Brain microvascular endothelial cell (primary cell): ENCODE results near the gene ZBTB20.

Experiments used
- DNase-seq: peaks from one replicate; pipeline ENCODE4 v3.0.0-alpha.2; 2020
- H3K27ac ChIP-seq: fragments of 250-450 bp; sonication (Bioruptor Pico); 2 replicates; pipeline ENCODE4 v1.5.1; 2020; ENCODE audit warnings: mild to moderate bottlenecking, moderate library complexity
- H3K27me3 ChIP-seq: fragments of 250-450 bp; sonication (Bioruptor Pico); replicated peaks from 2 replicates; pipeline ENCODE4 v1.5.1; 2020; ENCODE audit warnings: mild to moderate bottlenecking
- H3K36me3 ChIP-seq: fragments of 250-450 bp; sonication (Bioruptor Pico); replicated peaks from 2 replicates; pipeline ENCODE4 v1.5.1; 2020; ENCODE audit warnings: mild to moderate bottlenecking
- H3K4me3 ChIP-seq: 2 replicates; pipeline ENCODE4 v1.5.1; 2011; ENCODE audit warnings: low read depth, mild to moderate bottlenecking, control low read depth, low read length, moderate library complexity
- in situ Hi-C: cut with HindIII; loops from 2 replicates; pipeline ENCODE4 v1.10.0; 2017; ENCODE audit warnings: low sequenced_read_pairs, low pct_ligation_motif_present
- TF ChIP-seq, protein P1 (sequence below): IDR thresholded peaks from 2 replicates; pipeline ENCODE4 v1.5.1; 2011; ENCODE audit warnings: low read depth, mild to moderate bottlenecking, moderate library complexity, low read length, control low read depth, inconsistent platforms; ENCODE audit errors: missing control alignments

ZBTB20 gene

DNA sequence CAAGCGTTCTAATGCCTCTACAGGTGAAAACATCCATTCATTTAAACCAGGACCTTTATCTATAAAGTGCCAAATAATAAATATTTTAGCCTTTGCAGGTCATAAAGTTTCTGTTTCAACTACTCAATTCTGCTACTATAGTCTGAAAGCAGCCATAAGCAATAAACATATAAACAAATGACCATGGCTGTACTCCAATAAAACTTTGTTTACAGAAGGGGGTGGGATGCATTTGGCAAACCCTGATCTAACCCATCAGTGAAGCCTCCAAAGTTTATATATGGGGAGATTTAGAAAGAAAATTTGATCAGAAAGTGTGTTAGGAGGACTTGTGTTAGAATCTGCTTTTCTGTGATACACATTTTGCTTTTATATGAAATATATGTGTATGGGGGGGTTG is 161.3 kb downstream of the ZBTB20 start:
- Histone ChIP-seq H3K27ac (no peak overlapping the region), H3K36me3 (no peaks in the 10 kb centered on the region), H3K4me3 (no peak overlapping the region), H3K27me3 (no peaks in the 10 kb centered on the region)
- in situ Hi-C loops = no loop called here
- TF ChIP-seq, protein P1, sequence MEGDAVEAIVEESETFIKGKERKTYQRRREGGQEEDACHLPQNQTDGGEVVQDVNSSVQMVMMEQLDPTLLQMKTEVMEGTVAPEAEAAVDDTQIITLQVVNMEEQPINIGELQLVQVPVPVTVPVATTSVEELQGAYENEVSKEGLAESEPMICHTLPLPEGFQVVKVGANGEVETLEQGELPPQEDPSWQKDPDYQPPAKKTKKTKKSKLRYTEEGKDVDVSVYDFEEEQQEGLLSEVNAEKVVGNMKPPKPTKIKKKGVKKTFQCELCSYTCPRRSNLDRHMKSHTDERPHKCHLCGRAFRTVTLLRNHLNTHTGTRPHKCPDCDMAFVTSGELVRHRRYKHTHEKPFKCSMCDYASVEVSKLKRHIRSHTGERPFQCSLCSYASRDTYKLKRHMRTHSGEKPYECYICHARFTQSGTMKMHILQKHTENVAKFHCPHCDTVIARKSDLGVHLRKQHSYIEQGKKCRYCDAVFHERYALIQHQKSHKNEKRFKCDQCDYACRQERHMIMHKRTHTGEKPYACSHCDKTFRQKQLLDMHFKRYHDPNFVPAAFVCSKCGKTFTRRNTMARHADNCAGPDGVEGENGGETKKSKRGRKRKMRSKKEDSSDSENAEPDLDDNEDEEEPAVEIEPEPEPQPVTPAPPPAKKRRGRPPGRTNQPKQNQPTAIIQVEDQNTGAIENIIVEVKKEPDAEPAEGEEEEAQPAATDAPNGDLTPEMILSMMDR = no peak
- no peak for DNase-seq

DNA sequence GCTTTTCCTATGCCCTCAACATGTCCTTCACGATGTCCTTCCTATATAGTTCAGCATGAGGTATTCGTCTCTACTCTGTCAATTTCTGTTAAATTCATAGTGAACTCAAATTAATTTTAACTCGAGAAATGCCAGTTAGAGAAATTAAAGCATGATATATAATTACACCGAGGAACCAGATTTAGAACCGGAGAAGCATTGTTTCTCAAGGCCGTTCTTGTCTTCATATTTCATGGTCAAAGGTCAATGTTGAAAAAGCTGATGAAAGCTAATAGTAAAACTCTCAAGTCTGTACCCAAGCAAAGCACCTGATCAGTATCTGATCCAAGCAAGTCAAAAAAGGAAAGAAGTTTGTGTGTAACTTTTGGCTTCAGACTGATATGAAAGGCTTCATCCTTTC is 163.8 kb downstream of the ZBTB20 start:
- no peak for DNase-seq
- TF ChIP-seq, protein P1 = no peak
- H3K36me3 ChIP-seq = no peaks in the 10 kb centered on the region

DNA sequence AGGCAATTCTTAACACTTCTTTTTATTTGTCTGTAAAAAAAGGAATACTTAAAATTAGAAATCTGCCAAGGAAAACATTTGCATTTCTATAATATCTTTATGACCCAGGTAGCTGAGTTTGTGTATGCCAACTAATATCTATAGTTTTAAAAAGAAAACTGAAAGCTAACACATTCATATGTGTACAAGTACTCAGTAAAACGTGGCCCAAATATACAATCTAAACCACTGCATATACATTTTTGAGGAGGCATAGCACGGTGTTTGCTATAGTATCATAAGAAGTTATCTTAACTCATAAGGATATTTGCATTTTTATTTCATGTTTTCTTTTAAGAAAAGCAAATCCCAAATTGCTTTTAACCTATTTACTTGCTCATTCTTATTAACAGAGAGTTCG is 172.7 kb downstream of the ZBTB20 start:
- H3K27me3 ChIP-seq = no peaks in the 10 kb centered on the region
- no peak for DNase-seq
- H3K27ac ChIP-seq = no peak overlapping the region
- H3K4me3 ChIP-seq = no peak overlapping the region
- in situ Hi-C loops = no loop called here
- H3K36me3 ChIP-seq = no peaks in the 10 kb centered on the region
- TF ChIP-seq, protein P1 = no peak

More for the DNA sequence above, 163.8 kb downstream of the ZBTB20 start:
- no peaks in the 10 kb centered on the region for H3K27me3 ChIP-seq
- no peak overlapping the region for H3K4me3 ChIP-seq
- in situ Hi-C loops = no loop called here
- no peak overlapping the region for H3K27ac ChIP-seq

DNA sequence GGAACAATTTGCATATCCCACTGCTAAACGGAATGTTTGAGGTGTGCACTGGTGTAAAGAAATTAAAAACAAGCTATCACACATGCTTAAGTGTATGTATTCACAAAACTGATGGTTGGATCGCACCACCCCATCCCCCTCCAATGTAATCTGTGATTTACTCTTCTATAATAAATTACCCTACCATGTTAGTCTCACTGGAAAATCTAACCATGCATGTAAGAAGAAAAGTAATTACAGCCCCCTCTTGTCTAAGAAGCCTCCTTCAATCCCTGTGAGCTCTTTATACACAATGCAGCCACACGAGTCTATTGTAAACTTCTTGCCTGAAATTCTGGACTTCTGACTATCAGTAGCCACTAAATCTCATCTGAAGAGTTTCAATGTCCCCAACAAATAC is 173.6 kb downstream of the ZBTB20 start:
- DNase-seq = no peak
- in situ Hi-C loops = no loop called here
- no peak overlapping the region for H3K27ac ChIP-seq
- H3K36me3 ChIP-seq = no peaks in the 10 kb centered on the region
- H3K4me3 ChIP-seq = no peak overlapping the region
- H3K27me3 ChIP-seq = no peaks in the 10 kb centered on the region
- TF ChIP-seq, protein P1 = no peak

DNA sequence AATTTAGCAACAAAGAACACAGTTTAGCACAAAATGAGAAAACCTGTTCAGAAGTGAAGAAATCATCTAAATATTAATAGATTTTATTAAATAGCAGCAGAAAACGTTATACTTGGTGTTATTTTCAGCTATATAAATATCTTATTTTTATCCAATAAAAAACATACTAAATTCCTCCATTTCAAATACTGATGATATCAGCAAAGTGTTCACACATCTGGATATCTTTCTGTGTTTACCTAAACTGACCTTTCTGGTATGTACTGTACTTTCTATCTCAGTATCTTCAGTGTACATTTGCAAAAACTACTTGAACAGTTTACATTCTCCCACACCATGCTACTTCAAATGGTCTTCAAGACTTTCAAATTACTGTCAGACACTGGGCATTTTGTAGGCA is 179.9 kb downstream of the ZBTB20 start:
- in situ Hi-C loops = no loop called here
- DNase-seq = no peak
- no peaks in the 10 kb centered on the region for H3K27me3 ChIP-seq
- TF ChIP-seq, protein P1 = no peak
- no peaks in the 10 kb centered on the region for H3K36me3 ChIP-seq
- H3K27ac ChIP-seq = no peak overlapping the region
- no peak overlapping the region for H3K4me3 ChIP-seq

DNA sequence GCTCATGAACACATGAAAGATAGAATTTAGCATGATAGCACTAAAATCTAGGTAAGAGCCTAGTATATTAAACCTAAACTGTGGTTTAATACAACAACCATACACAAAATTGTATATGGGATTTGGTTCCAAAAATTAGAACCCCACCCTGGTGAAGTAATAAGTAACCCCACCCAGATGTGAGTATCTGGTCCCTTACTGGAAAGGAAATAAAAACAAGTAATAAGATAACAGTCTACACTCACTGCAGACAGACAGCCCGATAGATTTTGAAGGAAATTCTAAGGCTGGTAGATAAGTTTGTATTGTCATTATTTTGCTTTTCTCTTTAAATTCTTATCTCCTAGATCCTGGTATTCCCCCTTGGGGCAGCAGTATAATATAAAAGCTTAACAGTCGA is 184.9 kb downstream of the ZBTB20 start:
- Histone ChIP-seq H3K27ac (no peak overlapping the region), H3K27me3 (no peaks in the 10 kb centered on the region), H3K4me3 (no peak overlapping the region), H3K36me3 (no peaks in the 10 kb centered on the region)
- in situ Hi-C loops = no loop called here
- TF ChIP-seq, protein P1 = no peak
- DNase-seq = no peak
